Coronary artery (tissue), 2 donors: ENCODE measurements around the gene TMEM198.

Source experiments
- DNase-seq: peaks from one replicate; pipeline ENCODE4 v3.0.0-alpha.2; 2017; ENCODE audit warnings: low spot score
- H3K27ac ChIP-seq, 2 donors: fragments of 200-600 bp; sonication (generic); one replicate each; pipeline ENCODE4 v1.5.1; 2016 to 2019
- H3K4me3 ChIP-seq: fragments of 200-600 bp; sonication (generic); 2 replicates; pipeline ENCODE4 v1.5.1; 2016; ENCODE audit warnings: mild to moderate bottlenecking, moderate library complexity
- TF ChIP-seq, protein P1 (sequence below): fragments of 200-600 bp; sonication (generic); IDR thresholded peaks from one replicate; pipeline ENCODE4 v1.5.1; 2019; ENCODE audit warnings: antibody characterized with exemption

Gene TMEM198

DNA sequence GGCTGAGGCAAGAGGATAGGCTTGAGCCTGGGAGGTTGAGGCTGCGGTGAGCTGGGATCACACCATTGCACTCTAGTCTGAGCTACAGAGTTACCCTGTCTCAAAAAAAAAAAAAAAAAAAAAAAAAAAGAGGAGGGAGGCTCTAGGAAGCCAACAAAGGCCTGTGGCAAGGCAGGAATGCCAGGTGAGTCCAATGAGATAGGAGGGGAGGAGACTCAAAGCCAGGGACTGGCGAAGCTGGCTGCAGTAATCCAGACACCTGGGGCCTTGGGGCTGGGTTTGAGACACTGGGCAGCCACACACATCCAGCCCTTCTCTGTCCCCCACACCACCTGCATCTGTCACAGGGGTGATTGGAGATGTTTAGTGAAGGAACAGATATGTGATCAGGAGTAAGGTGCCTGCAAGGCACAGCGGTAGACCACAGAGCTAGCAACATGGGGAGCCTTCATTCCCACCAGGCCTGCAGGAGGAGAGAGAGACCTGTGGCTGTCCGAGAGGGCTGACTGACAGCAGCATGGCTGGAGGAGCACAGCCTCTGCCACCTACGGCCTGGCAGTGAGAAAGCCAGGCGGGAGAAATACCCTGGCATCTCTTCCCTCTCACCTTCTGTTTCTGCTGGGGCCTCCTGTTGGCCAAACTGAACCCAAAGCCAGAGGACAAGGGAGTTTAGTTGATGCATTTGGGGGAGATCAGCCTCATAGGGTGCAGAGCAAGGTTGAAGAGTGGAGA lies 9.7 kb upstream of the TMEM198 start:
- TF ChIP-seq, protein P1, sequence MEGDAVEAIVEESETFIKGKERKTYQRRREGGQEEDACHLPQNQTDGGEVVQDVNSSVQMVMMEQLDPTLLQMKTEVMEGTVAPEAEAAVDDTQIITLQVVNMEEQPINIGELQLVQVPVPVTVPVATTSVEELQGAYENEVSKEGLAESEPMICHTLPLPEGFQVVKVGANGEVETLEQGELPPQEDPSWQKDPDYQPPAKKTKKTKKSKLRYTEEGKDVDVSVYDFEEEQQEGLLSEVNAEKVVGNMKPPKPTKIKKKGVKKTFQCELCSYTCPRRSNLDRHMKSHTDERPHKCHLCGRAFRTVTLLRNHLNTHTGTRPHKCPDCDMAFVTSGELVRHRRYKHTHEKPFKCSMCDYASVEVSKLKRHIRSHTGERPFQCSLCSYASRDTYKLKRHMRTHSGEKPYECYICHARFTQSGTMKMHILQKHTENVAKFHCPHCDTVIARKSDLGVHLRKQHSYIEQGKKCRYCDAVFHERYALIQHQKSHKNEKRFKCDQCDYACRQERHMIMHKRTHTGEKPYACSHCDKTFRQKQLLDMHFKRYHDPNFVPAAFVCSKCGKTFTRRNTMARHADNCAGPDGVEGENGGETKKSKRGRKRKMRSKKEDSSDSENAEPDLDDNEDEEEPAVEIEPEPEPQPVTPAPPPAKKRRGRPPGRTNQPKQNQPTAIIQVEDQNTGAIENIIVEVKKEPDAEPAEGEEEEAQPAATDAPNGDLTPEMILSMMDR = no peak

DNA sequence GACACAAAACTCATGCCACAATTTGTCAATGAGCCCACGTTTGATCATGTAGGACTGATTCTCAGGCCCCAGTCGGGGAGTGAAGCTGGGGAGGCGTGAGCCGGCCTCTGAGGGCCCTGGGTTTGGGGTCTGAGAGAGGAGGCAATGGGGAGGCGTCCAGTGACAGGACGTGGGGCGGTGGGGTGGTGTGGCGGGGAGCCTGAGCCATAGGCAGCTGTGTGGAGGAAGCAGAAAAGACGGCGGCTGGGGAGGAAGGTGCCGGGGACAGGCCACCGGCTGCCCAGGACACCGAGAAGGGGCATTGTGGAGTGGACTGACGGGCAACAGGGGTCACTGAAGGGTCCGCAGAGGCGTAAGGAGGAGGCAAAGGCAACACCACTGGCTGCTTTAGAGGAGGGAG lies 7.4 kb upstream of the TMEM198 start:
- TF ChIP-seq, protein P1 = no peak
- no peak overlapping the region for H3K4me3 ChIP-seq
- no peak for DNase-seq
- H3K27ac ChIP-seq = no peak overlapping the region

More for the DNA sequence above, 9.7 kb upstream of the TMEM198 start:
- no peak overlapping the region for H3K27ac ChIP-seq
- no peak overlapping the region for H3K4me3 ChIP-seq
- no peak for DNase-seq

DNA sequence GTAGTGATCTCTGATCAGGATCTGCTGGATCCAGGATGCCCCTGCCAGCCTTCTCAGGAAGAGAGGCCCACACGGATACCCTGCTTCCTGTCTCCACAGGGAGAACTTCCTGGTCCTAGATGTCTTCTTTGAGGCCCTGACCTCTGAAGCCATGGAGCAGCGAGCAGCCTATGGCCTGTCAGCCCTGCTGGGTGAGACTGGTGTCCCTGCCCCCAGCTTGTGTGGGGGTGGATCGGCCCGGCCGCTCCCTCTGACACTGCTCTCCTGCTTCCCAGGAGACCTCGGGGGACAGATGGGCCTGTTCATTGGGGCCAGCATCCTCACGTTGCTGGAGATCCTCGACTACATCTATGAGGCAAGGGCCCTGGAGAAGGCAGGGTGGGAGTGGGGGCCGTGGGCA lies 6.9 kb upstream of the TMEM198 start:
- no peak for DNase-seq
- no peak overlapping the region for H3K4me3 ChIP-seq
- TF ChIP-seq, protein P1 = no peak
- H3K27ac ChIP-seq = no peak overlapping the region

DNA sequence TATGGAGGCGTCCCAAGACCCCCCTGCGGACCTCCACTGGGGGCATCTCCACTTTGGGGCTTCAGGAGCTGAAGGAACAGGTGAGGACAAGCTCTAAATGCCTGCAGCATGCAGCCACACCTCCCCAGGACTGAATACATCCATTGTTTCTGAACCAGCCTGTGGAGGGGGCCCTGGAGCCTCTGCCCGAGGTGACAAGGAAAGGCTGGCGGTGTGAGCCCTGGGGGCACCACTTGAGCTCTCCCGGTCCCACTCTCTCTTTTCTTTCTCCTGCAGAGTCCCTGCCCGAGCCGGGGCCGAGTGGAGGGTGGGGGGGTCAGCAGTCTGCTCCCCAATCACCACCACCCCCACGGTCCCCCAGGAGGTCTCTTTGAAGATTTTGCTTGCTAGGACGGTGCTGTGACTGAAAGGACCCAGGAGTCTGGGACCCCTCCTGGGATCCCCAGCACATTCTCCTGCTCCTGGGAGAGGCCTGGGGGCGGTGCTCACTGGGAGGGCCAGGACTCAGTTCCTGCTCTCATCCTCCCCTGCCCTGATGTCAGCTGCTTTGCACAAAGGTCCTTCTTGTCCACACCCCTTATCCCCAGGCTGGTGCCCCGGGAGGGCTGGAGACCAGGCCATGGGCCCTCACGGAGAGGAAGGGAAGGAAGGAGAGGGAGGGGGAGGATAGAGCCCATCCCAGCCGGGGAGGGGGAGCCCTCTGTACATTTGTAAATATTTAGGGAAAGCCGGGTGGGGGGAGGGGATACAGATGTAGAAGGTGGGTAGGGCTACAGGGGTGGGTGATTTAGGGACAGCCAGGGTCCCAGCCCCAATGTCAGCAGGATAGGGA lies 6.0 kb upstream of the TMEM198 start:
- peak overlapping the region in 1 of 2 donors; percentile 40 for H3K27ac ChIP-seq
- no peak for DNase-seq
- TF ChIP-seq, protein P1 = no peak

GRCh38 chr2:219538504-219538951 lies 5.3 kb upstream of the TMEM198 start:
- Histone ChIP-seq H3K27ac (peak overlapping the region in 1 of 2 donors; percentile 40), H3K4me3 (no peak overlapping the region)
- DNase-seq = no peak
- TF ChIP-seq, protein P1 = no peak

More for the DNA sequence above, 6.0 kb upstream of the TMEM198 start:
- no peak overlapping the region for H3K4me3 ChIP-seq

DNA sequence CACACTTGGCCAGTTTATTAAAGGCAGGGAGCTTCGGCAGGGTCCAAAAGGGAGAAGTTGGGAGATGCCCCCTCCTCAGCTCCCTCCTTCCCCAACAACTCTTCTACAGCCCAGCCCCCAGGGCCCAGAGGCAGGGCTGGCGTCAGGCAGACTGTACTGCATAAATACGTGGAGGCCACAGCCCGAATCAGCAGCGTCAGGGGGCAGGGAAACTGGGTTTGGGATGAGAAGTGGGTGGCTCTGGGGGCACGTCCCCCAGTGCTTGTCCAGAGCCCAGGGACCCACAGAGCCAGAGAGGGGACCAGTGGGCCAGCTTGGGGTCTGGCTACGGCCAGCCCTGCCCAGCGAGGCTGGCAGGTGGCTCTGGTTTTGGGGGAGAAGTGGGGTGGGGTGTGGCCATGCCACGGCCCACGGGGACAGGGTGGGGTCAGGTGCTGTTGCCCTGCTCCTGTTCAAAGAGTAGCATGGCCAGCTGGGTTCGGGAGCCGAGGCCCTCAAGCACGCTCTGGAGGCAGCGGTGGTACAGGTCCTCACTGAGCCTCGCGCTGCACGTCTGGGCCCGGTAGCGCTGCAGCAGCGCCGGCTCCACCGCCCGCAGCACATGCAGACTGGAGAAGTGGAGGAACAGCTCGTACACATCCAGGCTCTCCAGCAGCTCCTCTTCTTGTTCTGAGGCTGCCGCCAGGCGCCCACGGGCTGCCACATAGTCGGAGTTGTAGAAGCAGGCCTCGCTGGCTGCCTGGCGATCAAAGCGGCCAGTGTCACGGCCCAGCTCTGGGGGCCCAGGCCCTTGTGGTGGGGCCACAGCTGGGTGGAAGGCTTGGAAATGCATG lies 4.7 kb upstream of the TMEM198 start:
- TF ChIP-seq, protein P1 = no peak
- H3K4me3 ChIP-seq = no peak overlapping the region
- no peak for DNase-seq
- peak overlapping the region in 1 of 2 donors; percentile 40 for H3K27ac ChIP-seq
